Measurements from ENCODE around the gene ASTN1.

Gene ASTN1

DNA sequence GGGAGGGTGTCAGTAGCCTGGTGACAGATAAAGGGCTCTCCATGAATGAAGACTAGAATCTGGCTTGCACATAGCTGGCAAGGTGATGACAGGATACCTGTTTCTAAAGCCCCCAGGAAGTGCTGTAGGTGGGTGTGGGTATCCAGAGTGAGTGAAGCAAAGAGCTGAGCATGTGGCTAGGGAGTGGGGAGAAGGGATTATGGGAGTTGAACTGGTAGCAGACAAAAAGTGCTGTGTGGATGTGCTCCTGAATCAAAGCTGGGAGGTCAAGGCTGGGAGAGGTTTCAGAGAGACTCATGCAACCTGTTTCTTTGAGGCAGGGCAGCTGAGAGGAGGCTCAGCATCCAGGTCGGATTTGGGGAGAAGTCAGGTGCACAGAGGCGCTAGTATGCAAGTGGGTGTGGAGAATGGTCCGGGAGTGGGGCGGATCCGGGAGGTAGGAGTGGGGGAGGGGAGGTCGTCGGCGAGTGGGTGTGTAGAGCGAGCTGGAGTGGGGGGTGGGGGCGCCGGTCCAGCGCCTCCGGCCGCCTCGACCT is 600 bp downstream of the ASTN1 start:
- DNase-seq (ENCODE audit: low read depth): no peak

- DNase-seq (ENCODE audit: low read depth): no peak
Observed at GRCh38 chr1:177162243-177162642, 2.3 kb downstream of the ASTN1 start.

- DNase-seq (ENCODE audit: low read depth): no peak
Observed at GRCh38 chr1:177146499-177146898, 18.0 kb downstream of the ASTN1 start.

GRCh38 chr1:177145106-177146070 is 19.1 kb downstream of the ASTN1 start:
- DNase-seq (ENCODE audit: low read depth): no peak

- no peak for DNase-seq (ENCODE audit: low read depth)
Observed at GRCh38 chr1:177142791-177143271, 21.7 kb downstream of the ASTN1 start.

- DNase-seq (ENCODE audit: low read depth): no peak
Observed at GRCh38 chr1:177142010-177142409, 22.5 kb downstream of the ASTN1 start.

DNA sequence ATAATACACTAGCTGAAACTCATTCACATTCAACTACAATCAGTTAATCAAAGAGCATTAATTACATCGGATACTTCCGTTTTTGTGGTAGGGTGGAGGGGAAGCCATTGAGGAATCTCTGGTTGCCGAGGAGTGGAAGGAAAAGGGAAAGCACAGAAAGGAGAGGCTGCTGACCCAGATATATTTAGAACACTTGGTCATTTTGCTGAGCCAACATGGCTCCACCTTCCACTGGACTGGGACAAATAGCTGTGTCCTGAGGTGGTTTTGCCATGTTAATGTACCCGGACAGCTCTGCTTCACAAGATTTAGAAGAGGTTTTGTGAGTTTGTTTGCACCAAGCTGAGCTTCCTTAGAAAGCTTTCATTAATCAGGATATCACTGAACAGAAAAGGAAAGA is 26.2 kb downstream of the ASTN1 start:
- no peak for DNase-seq (ENCODE audit: low read depth)

GRCh38 chr1:177137814-177138213 is 26.7 kb downstream of the ASTN1 start:
- no peak for DNase-seq (ENCODE audit: low read depth)

DNA sequence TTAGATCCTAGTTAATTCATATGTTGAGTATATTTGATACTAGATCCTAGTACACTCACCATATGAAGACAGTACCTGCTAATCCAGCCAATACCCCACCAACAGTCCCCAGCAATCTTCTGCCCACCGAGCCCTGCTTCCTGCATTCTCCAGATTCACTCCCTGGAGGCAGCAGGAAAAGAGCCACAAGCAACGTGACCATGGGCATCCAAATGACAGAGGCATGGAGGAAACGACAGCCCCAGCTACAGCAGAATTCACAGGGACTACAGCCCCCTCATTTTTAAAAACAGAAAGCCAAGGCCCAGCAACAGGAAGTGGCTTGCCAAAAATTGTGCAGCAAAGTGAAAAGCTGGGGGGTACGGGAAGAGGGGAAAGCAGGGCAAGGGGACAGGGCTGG is 29.3 kb downstream of the ASTN1 start:
- DNase-seq (ENCODE audit: low read depth): no peak

DNA sequence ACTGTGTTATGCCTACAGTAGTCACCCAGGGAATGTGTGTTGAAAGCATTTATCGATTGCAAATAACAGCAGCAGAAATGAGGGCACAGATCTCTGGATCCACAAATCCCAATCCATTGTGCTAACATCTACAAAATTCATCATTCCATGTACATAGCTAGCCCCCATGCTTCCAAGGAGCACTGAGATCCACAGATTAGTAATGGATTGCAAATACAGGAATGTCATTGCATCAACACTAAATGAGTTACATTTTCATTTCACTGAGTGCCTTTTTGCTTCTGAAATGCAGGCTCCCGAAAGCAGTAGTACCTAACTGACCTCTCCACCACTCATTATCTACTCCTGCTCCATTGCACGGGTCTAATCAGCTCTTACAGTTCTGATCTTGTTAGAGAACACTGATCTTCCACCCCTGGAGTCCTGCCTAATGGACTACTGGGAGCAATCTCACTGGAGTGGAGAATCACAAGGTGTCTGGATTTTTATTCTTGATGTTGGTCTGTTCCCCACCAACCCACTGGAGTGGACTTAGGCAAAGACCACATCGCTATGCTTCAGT is 30.5 kb downstream of the ASTN1 start:
- DNase-seq (ENCODE audit: low read depth): no peak

- DNase-seq (ENCODE audit: low read depth): no peak
Observed at GRCh38 chr1:177132141-177132540, 32.4 kb downstream of the ASTN1 start.

GRCh38 chr1:177131723-177132122 is 32.8 kb downstream of the ASTN1 start:
- no peak for DNase-seq (ENCODE audit: low read depth)

DNA sequence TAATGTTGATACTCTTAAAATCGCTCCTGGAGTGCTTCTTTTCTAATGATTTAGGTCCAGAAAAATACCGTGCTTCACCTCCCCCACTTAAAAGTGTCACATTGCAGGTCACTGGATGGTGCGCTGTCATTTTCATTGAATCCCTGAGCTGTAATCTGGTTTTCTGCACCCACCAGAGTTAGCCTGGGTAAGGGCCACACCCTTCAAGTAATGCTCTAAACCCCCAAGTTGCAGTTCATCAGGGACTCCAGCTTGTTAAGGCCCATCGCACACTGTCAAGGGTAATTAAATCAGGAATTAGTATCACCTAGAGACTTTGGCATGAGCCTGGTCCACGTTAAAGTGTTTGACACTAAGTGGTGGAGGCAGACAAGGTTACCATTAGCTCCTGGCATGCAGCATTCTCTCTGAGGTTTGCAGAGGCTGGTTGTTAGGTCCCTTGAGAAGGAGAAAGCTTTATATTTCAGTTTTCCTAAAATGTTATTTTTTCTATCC is 34.0 kb downstream of the ASTN1 start:
- no peak for DNase-seq (ENCODE audit: low read depth)

DNA sequence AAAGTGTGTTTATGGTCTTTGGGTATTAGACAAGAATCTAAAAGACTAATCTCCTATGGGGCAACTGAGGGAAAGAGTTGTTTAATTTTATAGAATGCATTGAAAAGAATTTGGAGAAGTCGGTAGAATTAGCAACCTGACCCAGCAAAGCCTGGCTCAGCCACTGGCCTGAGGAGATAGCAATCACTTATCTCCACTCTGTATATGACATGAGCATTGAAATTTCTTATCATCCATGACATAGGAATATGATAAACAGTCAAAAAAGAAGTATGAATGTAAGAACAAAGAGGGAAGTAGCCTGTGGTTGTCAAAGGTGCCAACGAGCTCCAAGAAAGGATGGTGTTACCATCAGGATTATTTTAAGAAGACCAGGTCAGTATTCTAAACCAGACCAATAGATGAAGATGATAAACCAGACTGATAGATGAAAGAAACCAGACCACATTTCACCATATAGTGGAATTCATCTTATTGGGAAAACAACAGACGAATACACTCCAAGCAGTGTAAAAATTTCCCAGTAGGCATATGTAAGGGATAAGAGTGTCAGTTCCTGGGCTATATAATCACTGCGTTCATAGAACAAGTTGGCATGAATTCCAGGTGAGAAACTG is 35.7 kb downstream of the ASTN1 start:
- DNase-seq (ENCODE audit: low read depth): no peak

DNA sequence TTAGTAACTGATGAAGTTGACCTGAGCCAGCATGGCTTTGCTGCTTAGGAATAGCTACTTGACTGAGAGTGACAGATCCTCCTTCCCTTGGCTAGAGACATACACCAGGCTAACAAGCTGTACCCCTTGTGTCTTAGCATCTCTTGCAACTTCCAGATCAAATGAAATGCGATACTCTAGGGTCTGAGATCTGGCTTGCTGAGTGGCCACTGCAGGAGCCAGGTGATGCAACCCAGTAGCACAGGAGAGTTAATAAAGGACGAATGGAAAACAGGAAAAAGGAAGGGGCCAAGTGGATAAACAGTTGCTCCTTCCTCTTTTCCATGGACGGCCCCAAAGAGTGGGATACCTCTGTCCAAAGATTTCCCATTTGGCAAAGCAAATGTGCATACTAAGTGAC is 38.2 kb downstream of the ASTN1 start:
- DNase-seq (ENCODE audit: low read depth): no peak

- no peak for DNase-seq (ENCODE audit: low read depth)
Observed at GRCh38 chr1:177124577-177125278, 39.8 kb downstream of the ASTN1 start.

DNA sequence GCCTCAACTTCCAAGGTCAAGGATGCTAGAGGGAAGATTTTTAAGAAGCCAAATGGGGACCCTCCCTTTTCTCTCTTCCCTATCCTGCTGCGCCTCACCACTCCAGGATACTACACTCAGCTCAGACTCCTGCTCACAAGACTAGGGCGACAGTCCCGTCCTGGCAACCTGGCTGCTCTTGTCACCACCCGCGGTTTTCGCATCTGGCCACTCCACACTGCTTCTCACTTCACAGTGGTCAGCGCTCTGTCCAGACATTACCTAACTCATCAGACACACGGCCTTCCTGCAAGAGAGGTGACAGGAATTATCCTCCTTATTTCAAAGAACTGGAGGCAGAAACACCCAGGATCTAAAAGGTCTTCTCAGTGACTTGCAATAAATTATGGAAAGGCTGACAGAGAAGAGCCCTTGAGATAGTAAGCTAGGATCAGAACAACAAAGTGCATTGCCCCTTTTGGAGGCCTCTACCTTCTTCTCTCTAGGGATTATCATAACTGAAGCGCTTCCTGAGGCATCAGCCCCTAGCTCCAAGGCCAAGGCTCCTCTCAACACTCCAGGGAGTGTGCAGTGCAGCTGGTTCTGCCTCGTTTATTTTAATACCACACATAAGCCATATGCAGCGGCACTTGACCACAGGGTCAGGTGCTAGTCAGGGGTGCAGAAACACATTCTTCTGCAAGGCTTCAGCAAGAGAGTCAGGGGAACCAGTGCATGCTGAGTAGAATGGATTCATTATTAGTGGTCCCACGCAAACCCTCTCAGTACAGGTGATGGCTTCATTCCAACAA is 41.9 kb downstream of the ASTN1 start:
- DNase-seq (ENCODE audit: low read depth): no peak

- no peak for DNase-seq (ENCODE audit: low read depth)
Observed at GRCh38 chr1:177119311-177119710, 45.2 kb downstream of the ASTN1 start.

DNA sequence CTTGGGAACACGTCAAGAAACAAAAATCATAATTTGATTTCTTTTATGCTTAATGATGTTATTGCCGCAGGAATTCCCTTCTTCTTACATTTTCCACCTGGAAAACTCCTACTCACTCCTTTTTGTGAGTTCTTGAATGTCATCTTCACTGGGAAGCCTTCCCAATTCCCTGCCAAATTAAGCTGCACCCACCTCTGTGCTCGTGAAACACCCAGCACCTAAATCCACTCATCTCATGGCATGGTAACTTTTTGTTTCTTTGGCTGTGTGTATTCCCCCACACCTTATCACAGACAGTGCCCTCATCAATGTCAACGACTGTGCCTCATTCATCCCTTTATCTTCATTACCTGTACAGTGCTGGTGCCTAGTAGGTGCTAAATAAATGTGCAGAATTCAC is 45.6 kb downstream of the ASTN1 start:
- DNase-seq (ENCODE audit: low read depth): no peak

DNA sequence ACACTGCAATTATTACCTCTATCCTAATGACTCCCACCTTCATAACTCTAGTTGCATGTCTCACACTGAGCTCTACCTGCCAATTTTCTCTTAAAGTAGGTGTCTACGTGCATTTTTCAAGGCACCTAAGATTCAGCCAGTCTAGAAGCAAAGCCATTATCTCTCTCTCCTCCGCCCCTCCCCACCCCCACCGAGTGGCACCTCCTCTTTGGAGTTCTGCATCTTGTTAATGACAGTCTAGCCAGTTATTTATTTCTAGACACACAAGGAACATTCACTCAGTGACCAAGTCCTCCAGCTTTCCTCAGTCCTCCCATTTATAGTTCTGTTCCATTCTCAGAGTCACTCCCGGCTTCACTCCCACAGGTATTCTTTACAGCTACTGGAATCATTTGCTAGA is 47.6 kb downstream of the ASTN1 start:
- DNase-seq (ENCODE audit: low read depth): no peak
